GM12878 (cell line): ENCODE data around the gene DONSON. TPM values are rescaled to one million over a fixed set of nuclear protein-coding genes. Genes with fewer than 3 reads are reported as not detected.
"Not testable (repeated sequence)": the region's sequence is repeated elsewhere in the genome, so short reads cannot be mapped to it uniquely, and the experiment has no call there.

Source experiments
- ATAC-seq: fragments of 200-7000 bp; cut with Tn5 transposase; 3 replicates; pipeline ENCODE4 v1.9.1; 2020; ENCODE audit warnings: mild to moderate bottlenecking, moderate library complexity
- BruUV-seq: library from RNA; stranded (reverse); fragments of 400-500 nt; replicated peaks from 2 replicates; lab custom pipeline; 2021; lab: Mats Ljungman, UMichigan
- CTCF ChIA-PET: fragments of 300-600 bp; sonication (Branson Sonifier 250); formaldehyde crosslinking; extraction: SDS; loops from one replicate; lab custom pipeline; 2021; ENCODE audit warnings: inconsistent platforms; lab: Yijun Ruan, JAX
- POLR2A ChIA-PET: fragments of 350-600 bp; formaldehyde crosslinking; extraction: SDS; loops from one replicate; lab custom pipeline; 2021; ENCODE audit warnings: inconsistent platforms; lab: Charles Lee
- RAD21 ChIA-PET: fragments of 300-600 bp; sonication (Branson Sonifier 250); formaldehyde crosslinking; loops from one replicate; lab custom pipeline; 2023; ENCODE audit warnings: antibody characterized with exemption; ENCODE audit not compliant: unreplicated experiment; lab: Charles Lee
- SMC1A ChIA-PET: fragments of 300-600 bp; sonication (Branson Sonifier 250); formaldehyde crosslinking; loops from one replicate; lab custom pipeline; 2023; ENCODE audit not compliant: unreplicated experiment, uncharacterized antibody; lab: Charles Lee
- DNase-seq: peaks from one replicate; pipeline ENCODE4 v3.0.0-alpha.2; 2011; ENCODE audit warnings: low read depth, low spot score
- FAIRE-seq: peaks from 3 replicates; lab custom pipeline; 2011; peaks lifted over from hg19 to GRCh38; lab: Jason Lieb, UNC
- H2AFZ ChIP-seq: 2 replicates; pipeline ENCODE4 v1.6.0; 2011; ENCODE audit warnings: low read depth, low read length, control low read depth; ENCODE audit not compliant: control insufficient read depth
- H3K27ac ChIP-seq: 2 replicates; pipeline ENCODE4 v1.5.1; 2011; ENCODE audit warnings: control low read depth; ENCODE audit not compliant: control insufficient read depth, insufficient read depth
- H3K27me3 ChIP-seq, 2 experiments: replicated peaks in 1 of 2; 2 replicates each; pipeline versions ENCODE4 v1.6.0 to v1.6.1; 2011; ENCODE audit warnings: low read length in 1 of 2; ENCODE audit not compliant: control insufficient read depth in 2 of 2, insufficient read depth in 2 of 2
- H3K36me3 ChIP-seq, 2 experiments: 2 replicates each; pipeline ENCODE4 v1.5.1; 2011; ENCODE audit warnings: low read length in 1 of 2; ENCODE audit not compliant: control insufficient read depth in 2 of 2, insufficient read depth in 2 of 2
- H3K4me1 ChIP-seq: 2 replicates; pipeline ENCODE4 v1.6.1; 2011; ENCODE audit warnings: mild to moderate bottlenecking, low read length, moderate library complexity, mixed read lengths; ENCODE audit not compliant: control insufficient read depth, insufficient read depth
- H3K4me2 ChIP-seq: 2 replicates; pipeline ENCODE4 v1.6.0; 2011; ENCODE audit warnings: control low read depth; ENCODE audit not compliant: control insufficient read depth, insufficient read depth
- H3K4me3 ChIP-seq: fragments of 200-600 bp; sonication (generic); 2 replicates; pipeline ENCODE4 v1.5.1; 2016
- H3K79me2 ChIP-seq: 2 replicates; pipeline ENCODE4 v1.6.0; 2011; ENCODE audit warnings: low read length; ENCODE audit not compliant: control insufficient read depth, insufficient read depth
- H3K9ac ChIP-seq: 2 replicates; pipeline ENCODE4 v1.8.0; 2011; ENCODE audit warnings: low read length, control low read depth, mixed read lengths; ENCODE audit not compliant: control insufficient read depth, insufficient read depth
- H3K9me3 ChIP-seq: replicated peaks from 3 replicates; pipeline ENCODE4 v1.5.1; 2011; ENCODE audit warnings: mild to moderate bottlenecking, low read length; ENCODE audit not compliant: control insufficient read depth, insufficient read depth
- H4K20me1 ChIP-seq: 2 replicates; pipeline ENCODE4 v1.6.0; 2011; ENCODE audit not compliant: control insufficient read depth, insufficient read depth
- CHD1 ChIP-seq: IDR thresholded peaks from 2 replicates; pipeline ENCODE4 v1.6.1; 2012; ENCODE audit warnings: low read depth, low read length, improper control_type of control experiment
- GABPA ChIP-seq: IDR thresholded peaks from 2 replicates; pipeline ENCODE4 v1.6.1; 2014; ENCODE audit warnings: antibody characterized with exemption, low read depth, mild to moderate bottlenecking, inconsistent platforms
- MTA3 ChIP-seq: IDR thresholded peaks from 2 replicates; pipeline ENCODE4 v1.6.1; 2012; ENCODE audit warnings: low read length, inconsistent platforms, borderline replicate concordance
- PAX5 ChIP-seq: IDR thresholded peaks from 2 replicates; pipeline ENCODE4 v1.6.1; 2011; ENCODE audit warnings: low read depth, low read length, borderline replicate concordance
- POLR2A ChIP-seq: IDR thresholded peaks from 2 replicates; pipeline ENCODE4 v1.6.1; 2011; ENCODE audit warnings: low read depth, mild to moderate bottlenecking, low read length
- POU2F2 ChIP-seq: IDR thresholded peaks from 3 replicates; pipeline ENCODE4 v1.6.1; 2011; ENCODE audit warnings: low read depth, mild to moderate bottlenecking, low read length, borderline replicate concordance
- TCF7 ChIP-seq: IDR thresholded peaks from 2 replicates; pipeline ENCODE4 v1.6.1; 2014; ENCODE audit warnings: antibody characterized with exemption, borderline replicate concordance
- WGBS: methylation state at CpG from one replicate; pipeline ENCODE4 v1.1.6; 2016; ENCODE audit warnings: low lambda C conversion rate; ENCODE audit not compliant: insufficient replicate concordance, insufficient coverage; ENCODE audit errors: missing lambda C conversion rate; 5-methylcytosine and 5-hydroxymethylcytosine counted together
- in situ Hi-C: fragments of 300-500 bp; cut with MboI; formaldehyde crosslinking; loops from 9 replicates; pipeline ENCODE4 v1.14.3; 2018; ENCODE audit warnings: mixed read lengths
- intact Hi-C: fragments of 100-400 bp; cut with micrococcal nuclease; formaldehyde crosslinking; loops from one replicate; pipeline ENCODE4 v1.14.2; 2022; ENCODE audit not compliant: unreplicated experiment
- polyA plus RNA-seq, 11 experiments: library from polyadenylated mRNA; depleted of rRNA in 4 of 11; unstranded in 6 of 11; stranded (reverse) in 5 of 11; fragments of >200 nt; fragmentation: Nextera tagmentation in 4 of 11; fragmentation: Illumina TruSeq in 1 of 11; extraction: Ambion mirVana in 4 of 11; extraction: Trizol in 1 of 11; gene quantifications; 1 replicate in 1 of 11; 2 replicates in 10 of 11; pipeline versions ENCODE4 v1.2.1 to v1.2.3, GENCODE V29; 2011 to 2016; ENCODE audit warnings: inconsistent platforms in 2 of 11, missing spikeins in 2 of 11, low read depth in 1 of 11
- total RNA-seq, 4 experiments: library from RNA; depleted of rRNA in 3 of 4; stranded (reverse); fragments of >200 nt in 3 of 4; fragmentation: Illumina TruSeq in 1 of 4; extraction: Trizol in 1 of 4; gene quantifications; 2 replicates each; pipeline versions ENCODE4 v1.2.1 to v1.2.3, GENCODE V29; 2013 to 2021

DONSON gene
- total and polyA plus RNA-seq, 10 of the 15 experiments (the other 5 are each of a cell fraction or from before 2014, with no cell fraction given): 13.6 to 51.2 (median 32.2) TPM

- ATAC-seq (no peak), FAIRE-seq (no peak), DNase-seq (no peak)
- Histone ChIP-seq H3K79me2 (no peaks in the 10 kb centered on the region), H3K4me2 (no peak overlapping the region), H3K27me3 (no peaks in the 10 kb centered on the region), H3K36me3 (peaks cover 0 to 24% of the 10 kb centered on the region in 2 experiments; a peak in 2 of 4 replicates), H4K20me1 (no peaks in the 10 kb centered on the region), H3K4me3 (no peak overlapping the region), H2AFZ (no peak overlapping the region), H3K9ac (no peak overlapping the region), H3K4me1 (no peaks in the 10 kb centered on the region), H3K27ac (no peak overlapping the region), H3K9me3 (no peaks in the 10 kb centered on the region)
- BruUV-seq: no TSS peak
- RAD21 ChIA-PET: interaction anchor here (1.3 kb wide), 1 partner anchor 10 kb away, joined by 3 read pairs; the partner anchor contains the start of gene DONSON
- CTCF ChIA-PET: interaction anchor here (1.2 to 1.6 kb wide), 2 partner anchors 11 to 28 kb away, joined by 3 to 4 read pairs; no protein-coding TSS in a partner anchor
- no peak for TF ChIP-seq CHD1
- TF ChIP-seq GABPA: no peak
- no peak for TF ChIP-seq PAX5
- TF ChIP-seq POLR2A: no peak
- no peak for TF ChIP-seq TCF7
- TF ChIP-seq MTA3: 0 out of 2 replicates have a peak, but pooled peaks have one; percentile 15
- TF ChIP-seq POU2F2: no peak
- 100% methylated on average over 2 of the region's 2 CpGs for WGBS
- POLR2A ChIA-PET: interaction anchor here (0.6 kb wide), 1 partner anchor 322 kb away, joined by 3 read pairs; no protein-coding TSS in a partner anchor
- SMC1A ChIA-PET: no interaction called here
- in situ Hi-C loops (no loop called here), intact Hi-C loops (no loop called here)
Observed at GRCh38 chr21:33578214-33578613, 10.3 kb downstream of the DONSON start.

- H3K27me3 ChIP-seq, H3K4me2 ChIP-seq, BruUV-seq, H3K9me3 ChIP-seq, DNase-seq, H4K20me1 ChIP-seq, H3K27ac ChIP-seq, intact Hi-C loops, SMC1A ChIA-PET, in situ Hi-C loops, H3K9ac ChIP-seq, H2AFZ ChIP-seq, H3K4me1 ChIP-seq, H3K4me3 ChIP-seq, H3K79me2 ChIP-seq, RAD21 ChIA-PET: not testable (repeated sequence)
- FAIRE-seq: peak; percentile 41
- CTCF ChIA-PET: interaction anchor here (1.6 kb wide), 1 partner anchor 29 kb away, joined by 4 read pairs; no protein-coding TSS in a partner anchor
- POLR2A ChIA-PET: interaction anchor here (1.2 kb wide), 1 partner anchor 9 kb away, joined by 3 read pairs; no protein-coding TSS in a partner anchor
- 100% methylated on average over 2 of the region's 2 CpGs for WGBS
- peak; percentile 22; the same call in 1 of the 3 replicates for ATAC-seq
- peaks cover 0 to 24% of the 10 kb centered on the region in 2 experiments; a peak in 3 of 4 replicates for H3K36me3 ChIP-seq
Observed at GRCh38 chr21:33576741-33577141, 11.7 kb downstream of the DONSON start.
